ENCODE data around the gene GALNT9.
"Not testable (repeated sequence)": the region's sequence is repeated elsewhere in the genome, so short reads cannot be mapped to it uniquely, and the experiment has no call there.

The GALNT9 gene

DNA sequence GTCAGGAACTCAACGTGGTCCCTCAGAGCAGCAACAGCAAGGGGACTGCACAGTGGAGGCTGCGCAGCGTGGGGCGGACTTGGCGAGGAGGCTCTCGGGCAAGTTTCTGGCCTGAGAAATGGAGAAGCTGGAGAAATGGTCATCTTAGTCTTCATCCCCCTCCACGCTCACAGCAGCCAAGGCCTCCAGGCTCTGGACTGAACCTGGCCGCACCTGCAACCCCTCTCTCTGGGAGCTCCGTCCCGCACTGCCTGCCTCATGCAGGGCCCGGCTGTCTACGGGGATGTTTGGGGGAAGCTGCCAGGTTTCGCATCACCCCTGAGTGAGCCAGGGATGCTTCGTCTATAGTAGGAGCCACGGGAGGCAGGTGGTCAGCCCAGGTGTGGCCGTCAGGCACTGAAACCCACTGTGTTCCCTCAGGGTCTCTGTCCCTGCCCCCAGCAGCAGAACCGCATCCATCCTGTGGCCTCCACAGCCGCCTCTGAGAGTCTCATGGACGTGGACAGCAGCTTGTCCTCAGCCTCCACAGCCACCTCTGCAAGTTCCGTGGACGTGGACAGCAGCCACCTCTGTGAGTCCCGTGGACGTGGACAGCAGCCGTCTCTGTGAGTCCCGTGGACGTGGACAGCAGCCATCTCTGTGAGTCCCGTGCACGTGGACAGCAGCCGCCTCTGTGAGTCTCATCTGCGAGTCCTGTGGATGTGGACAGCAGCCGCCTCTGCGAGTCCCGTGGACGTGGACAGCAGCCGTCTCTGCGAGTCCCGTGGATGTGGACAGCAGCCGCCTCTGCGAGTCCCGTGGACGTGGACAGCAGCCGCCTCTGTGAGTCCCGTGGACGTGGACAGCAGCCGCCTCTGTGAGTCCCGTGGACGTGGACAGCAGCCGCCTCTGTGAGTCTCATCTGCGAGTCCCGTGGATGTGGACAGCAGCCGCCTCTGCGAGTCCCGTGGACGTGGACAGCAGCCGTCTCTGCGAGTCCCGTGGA lies 29.1 kb upstream of the GALNT9 start:
- DNase-seq (ENCODE audit: low read depth) = not testable (repeated sequence)

DNA sequence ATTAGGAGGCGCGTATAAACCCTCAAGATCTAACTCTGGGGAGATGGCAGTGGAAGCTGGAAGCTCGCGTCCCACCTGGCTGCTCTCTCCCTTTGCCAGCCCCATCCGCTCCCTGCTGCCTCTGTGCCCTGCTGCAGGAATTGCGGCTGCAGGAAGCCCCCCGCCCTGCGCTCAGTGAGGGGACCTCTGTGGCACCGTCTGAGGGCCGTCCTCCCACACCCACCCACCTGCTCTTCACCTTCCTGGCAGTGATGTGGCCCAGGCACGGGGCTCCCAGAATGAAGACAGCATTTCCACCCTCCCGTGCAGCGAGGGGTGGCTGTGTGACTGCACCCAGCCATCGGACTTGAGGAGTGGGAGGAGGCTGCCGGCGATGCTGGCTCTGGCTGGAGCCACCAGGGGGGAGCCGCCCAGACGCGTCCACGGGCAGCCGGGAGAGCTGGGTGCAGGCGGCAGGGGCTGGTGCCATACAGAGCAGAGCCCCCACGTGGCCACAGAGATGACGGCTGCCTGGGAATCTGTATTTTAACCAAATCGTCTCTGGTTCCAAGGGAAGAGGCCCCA lies 28.3 kb upstream of the GALNT9 start:
- DNase-seq (ENCODE audit: low read depth) = no peak

DNA sequence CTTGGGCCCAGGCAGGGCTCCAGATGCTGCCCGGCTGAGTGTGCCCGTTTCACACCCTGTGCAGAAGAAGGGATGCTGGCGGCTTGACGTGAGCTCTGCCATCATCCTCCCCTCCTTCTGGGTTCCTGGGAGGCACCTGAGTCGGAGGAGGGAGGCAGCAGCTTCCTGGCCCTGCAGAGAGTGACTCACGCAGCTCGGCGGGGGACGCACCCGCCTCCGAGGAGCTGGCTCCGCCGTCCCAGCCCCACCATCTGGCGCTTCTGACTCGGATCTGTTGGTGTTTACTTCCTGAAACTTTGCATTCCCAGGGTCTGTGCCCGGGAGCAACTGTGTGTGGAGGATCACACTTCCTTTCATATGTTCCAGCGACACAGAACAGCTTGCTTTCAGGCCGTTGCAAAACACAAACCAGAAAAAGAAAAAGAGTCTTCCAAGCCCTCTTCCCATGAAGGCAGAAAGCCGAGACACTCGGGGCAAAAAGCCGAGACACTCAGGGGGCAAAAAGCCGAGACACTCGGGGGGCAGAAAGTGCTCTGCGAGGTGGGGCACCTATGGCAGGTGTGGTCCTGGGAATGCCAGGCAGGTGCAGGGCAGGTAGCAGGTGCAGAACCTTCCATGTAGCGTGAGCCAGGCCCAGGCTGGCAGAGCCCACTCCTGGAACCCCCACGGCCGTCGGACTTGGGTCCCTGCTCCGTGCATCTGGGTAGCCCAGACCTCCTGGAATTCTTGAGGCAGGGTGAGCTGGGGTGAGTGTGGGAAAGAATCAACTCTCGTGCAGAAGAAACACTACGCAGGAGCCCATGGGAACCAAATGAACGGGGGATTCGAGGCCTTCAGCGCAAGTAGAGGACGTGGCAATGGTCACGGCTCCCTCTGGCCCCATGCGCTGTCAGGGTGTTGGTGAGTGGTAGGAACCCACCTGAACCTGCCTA lies 27.6 kb upstream of the GALNT9 start:
- no peak for DNase-seq (ENCODE audit: low read depth)

DNA sequence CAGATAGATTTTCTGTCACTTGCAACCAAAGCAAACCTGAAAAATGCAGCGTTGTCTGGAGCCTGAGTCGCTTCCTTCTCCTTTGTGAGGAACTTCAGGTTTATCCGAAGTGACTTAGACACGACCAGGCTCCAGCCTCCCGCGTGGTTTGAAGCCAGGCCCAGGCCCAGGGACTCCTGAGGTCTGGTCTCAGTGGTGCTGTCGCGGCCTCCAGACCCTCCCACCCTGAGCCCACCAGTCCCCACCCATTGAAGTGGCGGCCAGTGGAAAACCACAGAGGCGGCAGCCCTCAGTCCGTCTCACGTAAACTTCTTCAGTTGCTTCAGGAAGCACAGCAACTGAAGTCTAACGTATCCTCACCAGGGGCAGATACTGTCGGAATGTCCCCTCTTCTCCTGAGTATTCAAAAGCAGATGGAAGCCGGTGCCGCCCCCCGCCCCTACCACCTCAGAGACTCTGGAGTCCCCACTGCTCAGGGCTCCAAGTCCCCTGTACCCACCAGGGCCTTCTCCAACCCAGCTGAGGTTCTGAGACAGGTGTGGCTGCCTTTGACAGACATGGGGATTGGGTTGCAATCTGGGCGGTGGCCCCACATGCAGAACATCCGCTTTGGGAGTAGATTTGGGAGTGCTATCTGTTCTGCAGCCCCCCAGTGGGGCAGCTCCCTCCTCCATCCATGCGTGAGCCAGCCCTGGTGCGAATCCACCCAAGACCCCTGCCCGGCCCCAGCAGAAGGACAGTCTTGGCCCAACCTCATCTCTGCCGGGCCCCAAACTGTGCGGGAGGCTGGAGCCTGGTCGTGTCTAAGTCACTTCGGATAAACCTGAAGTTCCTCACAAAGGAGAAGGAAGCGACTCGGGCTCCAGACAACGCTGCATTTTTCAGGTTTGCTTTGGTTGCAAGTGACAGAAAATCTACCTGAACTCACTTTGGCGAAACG lies 26.6 kb upstream of the GALNT9 start:
- DNase-seq (ENCODE audit: low read depth) = no peak

DNA sequence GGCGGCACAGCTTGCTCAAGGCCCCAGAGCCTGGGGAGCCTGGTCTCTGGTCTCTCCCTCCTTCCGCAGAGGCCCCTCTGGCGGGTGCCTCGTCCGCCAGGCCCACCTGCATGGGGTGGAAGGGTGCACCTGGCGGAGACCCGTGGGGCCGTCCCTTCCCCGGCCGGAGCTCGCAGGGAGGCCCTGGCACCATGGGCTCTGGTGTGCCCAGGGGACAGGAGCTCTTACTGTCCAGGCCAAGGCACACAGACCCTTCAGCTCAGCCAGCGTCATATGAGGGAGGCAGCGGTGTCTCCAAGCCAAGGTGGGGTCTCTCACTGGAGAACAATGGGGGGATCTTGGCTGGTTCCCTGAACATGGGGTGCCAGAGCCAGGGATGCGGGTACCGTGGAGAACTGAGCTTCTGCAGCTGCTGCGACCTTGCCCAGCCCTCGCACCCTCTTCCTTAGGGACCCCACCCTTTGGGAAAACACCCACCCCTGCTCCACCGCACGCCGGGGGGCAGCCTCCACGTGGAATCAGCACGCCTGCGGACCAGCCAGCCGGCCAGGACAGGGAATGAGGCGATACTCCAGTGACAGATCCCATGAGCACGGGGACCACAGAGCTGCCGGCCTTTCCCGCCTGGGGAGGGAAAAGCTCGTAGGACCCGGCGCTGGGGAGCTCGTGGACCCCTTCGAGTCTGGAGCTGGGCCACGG lies 25.7 kb upstream of the GALNT9 start:
- DNase-seq (ENCODE audit: low read depth) = no peak

DNA sequence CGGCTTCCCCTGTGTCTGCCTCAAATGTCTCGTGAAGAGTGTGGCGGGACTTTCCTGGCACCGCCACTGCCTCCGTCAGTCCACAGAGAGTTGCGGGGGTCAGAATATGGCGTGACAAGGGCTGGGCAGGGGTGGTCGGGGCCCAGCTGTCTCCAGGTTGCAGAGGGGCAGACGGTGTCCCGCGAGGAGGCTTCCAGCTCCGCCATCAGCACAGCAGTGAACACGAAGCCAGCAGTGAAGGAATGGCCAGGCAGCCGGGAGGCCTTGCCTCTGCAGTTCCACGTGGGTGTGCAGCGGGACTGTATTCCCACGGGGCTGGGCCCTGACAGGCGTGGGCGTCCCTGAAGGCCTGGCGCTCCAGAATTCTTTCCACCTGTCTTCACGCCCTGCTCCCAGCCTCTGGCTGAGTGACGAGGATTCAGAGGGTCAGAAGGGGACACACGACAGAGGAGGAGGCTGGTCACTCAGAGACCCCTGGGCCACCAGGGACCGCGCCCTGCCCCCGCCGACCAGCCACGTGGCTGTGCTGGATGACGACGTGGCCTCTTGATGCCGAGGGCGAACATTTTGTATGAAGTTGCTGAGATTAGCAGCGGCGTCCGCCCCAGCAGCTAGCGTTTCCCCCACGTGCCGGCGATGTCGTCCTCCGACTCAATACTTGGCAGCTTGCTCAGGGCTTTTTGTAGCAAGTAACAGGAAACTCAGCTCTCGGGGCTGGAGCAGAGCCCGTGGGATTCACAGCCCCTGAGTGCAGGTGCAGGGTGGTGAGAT lies 25.0 kb upstream of the GALNT9 start:
- no peak for DNase-seq (ENCODE audit: low read depth)

DNA sequence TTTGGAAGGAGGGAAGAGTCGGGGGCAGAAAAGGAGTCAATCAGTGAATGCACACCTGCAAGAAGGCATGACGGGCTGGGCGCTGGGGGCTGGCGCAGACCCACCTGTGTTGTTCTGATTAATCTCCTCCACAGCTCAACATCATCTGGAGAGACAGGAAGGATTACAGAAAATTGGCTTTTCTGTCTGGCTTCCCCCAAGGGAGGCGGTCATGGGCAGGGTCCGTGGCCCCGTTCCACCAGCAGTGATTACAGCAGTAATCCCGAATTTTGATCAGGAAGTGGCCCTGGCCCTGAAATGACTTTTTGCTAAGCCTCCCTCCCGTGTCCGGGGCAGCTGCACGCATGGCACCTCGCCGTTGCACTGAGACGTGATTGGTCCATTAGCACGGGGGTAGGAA lies 24.4 kb upstream of the GALNT9 start:
- no peak for DNase-seq (ENCODE audit: low read depth)

DNA sequence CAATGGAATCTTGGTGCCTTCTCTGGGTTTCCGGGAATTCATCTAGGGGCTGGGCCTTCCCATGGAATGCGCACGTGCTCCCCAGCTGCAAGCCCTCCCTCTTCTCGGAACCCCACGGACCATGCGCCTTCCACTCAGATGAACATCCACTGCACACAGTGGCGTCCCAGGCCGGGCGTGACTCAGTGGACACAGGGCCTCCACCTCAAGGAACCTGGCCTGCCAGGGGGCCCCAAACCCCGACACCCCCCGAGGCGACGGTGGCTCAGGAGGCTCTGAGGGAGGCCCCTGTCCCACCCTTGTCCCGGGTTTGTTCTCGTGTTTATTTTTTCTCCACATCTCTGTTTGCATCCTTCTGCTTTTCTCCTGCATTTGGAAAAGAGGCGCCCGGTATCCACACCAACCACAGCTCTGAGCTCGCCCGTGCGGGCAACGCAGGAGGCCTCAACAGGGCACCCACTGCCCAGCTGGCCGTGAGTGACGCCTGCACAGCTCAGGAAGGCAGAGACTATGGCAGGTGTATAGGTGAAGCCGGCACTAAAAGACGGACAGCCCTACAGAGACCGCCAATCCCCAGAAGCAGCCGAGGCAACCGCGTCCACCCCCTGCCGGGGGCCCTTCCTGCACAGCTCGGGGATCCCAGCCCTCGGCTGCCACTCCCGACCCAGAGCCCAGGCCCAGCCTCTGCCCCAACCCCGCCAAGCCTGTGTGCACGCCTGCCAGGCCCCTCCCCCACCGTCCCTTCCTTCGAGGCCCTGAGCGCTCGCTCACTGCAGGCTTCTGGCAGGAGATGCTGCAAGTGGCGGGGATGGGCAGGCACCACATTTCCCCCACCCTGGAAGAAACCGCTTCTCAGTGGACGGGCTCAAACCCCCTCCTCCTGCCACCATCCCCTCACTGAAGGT lies 23.8 kb upstream of the GALNT9 start:
- DNase-seq (ENCODE audit: low read depth) = no peak

DNA sequence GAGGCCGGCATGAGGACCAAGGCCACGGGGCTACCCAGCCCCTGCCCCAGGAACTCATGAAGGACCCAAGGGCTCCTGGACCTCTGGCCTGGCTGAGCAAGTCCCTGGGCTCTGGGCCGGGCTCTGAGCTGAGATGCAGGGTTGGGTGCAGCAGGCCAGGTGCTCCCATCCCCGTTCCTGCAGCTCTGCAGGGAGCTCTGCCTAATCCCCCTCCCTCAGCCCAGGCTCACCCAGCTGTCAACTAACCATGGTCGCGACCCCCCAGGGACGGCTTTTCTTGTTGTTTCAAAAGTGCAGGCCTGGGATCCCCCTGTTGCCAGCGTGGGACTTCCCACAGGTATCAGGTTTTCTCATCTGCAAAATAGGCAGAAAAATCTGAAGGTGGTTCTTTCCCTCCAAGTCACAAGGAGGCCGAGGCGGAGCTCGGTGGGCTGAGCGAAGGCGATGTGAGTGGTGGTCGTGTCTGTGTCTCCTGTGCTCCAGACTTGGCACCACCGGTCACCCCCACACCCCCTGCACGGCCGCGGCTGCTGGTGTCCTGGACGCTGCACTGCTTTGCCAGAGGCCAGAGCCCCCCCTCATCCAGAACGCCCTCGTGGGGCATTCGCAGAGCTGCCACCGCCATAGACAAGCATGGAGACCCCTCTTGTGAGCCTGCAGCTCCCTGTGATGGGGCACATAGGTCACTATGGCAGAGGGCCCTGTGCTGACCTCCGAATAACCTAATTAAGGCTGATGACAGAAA lies 22.5 kb upstream of the GALNT9 start:
- DNase-seq (ENCODE audit: low read depth) = no peak

DNA sequence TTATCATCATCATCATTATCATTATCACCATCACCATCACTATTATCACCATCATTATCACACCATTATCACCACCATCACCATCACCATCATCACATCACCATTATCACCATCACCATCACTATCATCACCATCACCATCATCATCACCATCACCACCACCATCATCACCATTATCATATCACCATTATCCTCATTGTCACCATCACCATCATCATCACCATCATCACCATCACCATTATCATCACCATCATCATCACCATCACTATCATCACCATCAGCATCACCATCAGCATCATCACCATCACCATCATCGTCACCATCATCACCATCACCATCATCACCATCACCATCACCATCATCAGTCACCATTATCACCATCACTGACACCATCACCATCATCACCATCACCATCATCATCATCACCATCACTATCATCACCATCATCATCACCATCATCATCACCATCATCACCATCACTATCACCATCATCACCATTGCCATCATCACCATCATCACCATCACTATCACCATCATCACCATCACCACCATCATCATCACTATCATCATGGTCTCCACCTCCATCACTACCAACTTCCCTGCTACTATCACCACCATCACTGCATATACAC lies 20.2 kb upstream of the GALNT9 start:
- no peak for DNase-seq (ENCODE audit: low read depth)

DNA sequence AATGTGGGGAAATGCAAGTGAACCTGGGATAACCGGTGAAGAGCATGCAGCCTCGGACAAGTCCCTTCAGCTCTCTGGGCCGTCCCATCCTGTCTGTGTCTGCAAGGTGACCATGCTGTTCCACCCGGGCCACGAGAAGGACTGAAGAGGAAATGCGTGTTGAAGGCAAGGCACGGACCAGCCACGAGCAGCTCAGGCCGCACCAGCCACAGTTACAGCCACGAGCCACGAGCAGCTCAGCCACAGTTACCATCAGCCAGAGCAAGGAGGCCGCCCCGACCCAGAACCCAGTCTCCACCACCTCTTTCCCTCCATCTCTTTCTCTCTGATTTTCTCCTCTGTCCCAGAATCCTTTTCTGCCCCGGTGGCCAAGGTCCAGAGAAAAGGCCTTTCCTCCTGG lies 18.8 kb upstream of the GALNT9 start:
- DNase-seq (ENCODE audit: low read depth) = no peak

DNA sequence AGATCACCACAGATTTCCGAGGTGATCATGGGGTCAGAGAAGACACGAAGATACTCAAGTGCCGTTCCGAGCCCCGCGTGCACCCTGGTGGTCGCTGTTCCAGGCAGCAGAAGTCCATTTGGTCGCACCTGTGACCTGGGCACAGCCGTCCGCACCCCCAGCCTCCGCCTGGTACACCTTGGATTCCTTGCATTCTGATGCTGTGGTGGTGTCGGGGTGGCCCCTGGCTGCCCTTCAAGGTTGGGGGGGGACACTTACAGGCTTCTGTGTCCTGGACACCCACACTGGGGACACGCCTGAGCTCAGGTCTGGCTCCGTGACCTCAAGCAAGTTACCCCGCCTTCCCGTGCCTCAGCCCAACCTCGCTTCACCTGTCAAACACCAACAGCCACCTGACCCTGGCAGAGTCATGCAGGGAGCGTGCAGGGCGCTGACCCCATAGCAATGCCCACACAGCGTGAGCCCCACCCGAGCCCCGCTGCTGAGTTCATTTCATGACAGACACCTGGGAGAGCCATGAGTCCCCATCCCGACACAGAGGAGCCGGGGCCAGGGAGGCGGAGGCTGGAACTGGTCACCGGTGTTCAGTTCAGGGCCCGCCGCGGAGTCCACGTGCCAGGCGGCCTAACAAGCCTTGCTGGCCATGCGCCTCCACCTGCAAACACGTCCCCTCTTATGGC lies 17.9 kb upstream of the GALNT9 start:
- DNase-seq (ENCODE audit: low read depth) = no peak

DNA sequence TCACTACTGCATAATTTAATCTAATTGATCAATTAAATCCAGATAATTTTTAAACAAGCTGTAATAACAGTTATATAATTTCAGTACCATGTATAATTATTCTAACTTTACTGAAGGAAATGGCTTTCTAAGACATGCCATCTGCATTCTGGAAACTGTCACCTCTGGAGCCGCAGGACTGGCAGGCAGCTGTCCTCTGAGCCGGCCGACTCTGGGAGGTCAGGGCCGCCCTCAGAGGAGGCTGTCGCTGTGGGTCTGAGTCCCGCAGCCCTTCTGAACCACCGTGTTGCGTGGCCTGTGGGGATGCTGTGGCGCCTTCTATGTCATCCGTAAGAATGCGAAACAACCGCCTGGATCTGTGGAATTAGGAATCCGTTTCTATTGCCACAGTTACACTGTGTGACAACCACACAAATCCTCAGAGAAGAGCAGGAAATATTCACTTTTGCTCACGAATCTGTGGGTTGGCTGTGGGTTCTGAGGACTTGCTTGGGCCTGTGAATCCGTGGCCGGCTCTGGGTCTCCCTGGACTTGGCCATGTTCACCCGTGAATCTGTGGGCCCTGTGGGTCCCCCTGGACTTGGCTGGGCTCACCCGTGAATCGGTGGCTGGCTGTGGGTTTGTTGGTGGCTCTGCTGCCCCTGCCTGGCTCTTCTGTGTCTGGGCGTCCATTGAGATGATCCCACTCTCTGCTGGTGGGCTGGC lies 17.2 kb upstream of the GALNT9 start:
- no peak for DNase-seq (ENCODE audit: low read depth)

DNA sequence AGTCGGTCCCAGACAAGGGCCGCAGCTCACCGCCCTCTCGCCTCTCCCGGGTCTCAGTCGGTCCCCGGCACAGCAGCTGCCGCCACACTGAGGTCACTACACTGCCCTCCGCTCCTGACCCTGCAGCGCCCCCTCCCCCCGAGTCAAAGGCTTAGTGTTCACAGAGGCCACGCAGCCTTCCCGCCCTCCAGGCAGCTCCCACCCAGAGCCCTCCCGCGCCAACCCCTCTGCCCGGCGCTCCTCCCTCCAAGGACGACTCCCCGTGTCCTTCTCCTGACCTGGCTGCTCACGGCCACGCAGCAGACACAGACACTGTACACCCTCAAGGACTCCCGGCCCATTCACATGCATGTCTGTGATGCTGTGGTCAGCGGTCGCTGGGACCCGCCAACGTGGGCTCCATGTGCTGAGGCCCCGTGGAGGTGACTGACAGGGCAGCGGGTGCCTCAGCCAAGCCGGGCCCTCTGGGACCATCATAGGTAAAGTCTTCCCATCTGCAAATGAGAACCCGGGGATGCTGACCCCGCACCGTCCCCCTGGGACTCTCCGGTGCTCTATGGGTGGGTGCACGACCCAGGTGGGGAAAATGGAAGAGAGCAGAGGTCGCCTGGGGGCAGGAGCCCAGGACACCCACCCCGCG lies 16.3 kb upstream of the GALNT9 start:
- DNase-seq (ENCODE audit: low read depth) = no peak

DNA sequence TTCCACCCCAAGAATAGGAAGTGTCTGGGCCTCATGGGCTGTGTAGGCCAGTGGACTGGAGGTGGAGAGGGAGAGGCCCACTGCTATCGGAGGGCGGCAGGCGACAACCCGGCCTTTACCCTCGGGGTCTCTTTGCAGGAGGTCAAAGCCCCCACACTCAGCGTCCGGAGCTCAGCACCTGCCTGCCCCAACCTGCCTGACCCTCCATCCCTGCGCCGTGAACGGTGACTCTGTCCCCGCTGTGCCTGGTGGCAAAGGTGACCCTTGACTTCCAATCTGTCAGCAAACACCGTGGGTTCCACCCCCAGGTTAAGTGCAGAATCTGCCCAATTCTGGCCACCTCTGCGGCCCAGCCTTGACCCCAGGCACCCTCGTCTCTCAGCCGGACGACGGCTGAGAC lies 15.7 kb upstream of the GALNT9 start:
- no peak for DNase-seq (ENCODE audit: low read depth)

DNA sequence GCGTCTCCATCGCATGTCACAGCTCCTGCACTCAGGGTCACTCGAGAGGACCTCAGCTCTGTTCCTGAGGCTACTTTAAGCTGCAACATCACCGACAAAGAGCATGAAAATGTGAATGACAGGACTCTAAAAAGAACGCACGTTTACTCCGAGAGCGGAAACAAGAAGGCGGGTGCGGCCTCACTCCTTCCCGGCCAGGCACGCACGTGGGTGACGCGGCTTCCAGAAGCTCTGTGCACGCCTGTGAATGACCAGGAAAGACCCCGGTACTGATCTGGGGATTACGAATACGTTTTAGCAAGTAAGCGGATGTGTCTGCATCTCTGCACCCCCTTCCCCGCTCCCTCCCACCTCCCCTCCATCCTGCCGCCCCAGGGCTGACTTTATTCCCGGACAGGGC lies 15.2 kb upstream of the GALNT9 start:
- no peak for DNase-seq (ENCODE audit: low read depth)

All from stimulated activated CD4-positive, alpha-beta T cell treated with anti-CD3 and anti-CD28 coated beads, Interleukin-2, amount 100 ng/mL, for 4 hours (primary cell).